Urinary bladder (tissue), 4 donors: ENCODE results near the gene PEAK1. TPM values are rescaled to one million over a fixed set of nuclear protein-coding genes. Genes with fewer than 3 reads are reported as not detected.
"Not testable (repeated sequence)": the region's sequence is repeated elsewhere in the genome, so short reads cannot be mapped to it uniquely, and the experiment has no call there.

Experiments used
- DNase-seq: peaks from one replicate; pipeline ENCODE4 v3.0.0-alpha.2; 2015; ENCODE audit errors: extremely low spot score
- H3K27ac ChIP-seq: one replicate; pipeline ENCODE4 v1.5.1; 2013; ENCODE audit warnings: low read depth, mild to moderate bottlenecking, moderate library complexity
- H3K36me3 ChIP-seq: one replicate; pipeline ENCODE4 v1.6.1; 2013; ENCODE audit warnings: mild to moderate bottlenecking, moderate library complexity; ENCODE audit not compliant: insufficient read depth
- H3K4me1 ChIP-seq: one replicate; pipeline ENCODE4 v1.6.1; 2013; ENCODE audit warnings: mild to moderate bottlenecking, moderate library complexity; ENCODE audit not compliant: insufficient read depth
- H3K4me3 ChIP-seq: one replicate; pipeline ENCODE4 v1.5.1; 2013; ENCODE audit warnings: low read depth, low read length
- WGBS: extraction: QIAGEN DNeasy Blood & Tissue Kit; methylation state at CpG from one replicate; pipeline ENCODE4 v1.1.7; 2013; 5-methylcytosine and 5-hydroxymethylcytosine counted together
- polyA plus RNA-seq: library from polyadenylated mRNA; stranded (reverse); fragments of 200-250 nt; gene quantifications from one replicate; pipeline ENCODE4 v1.2.3, GENCODE V29; 2013
- total RNA-seq: library from RNA; depleted of rRNA; stranded (reverse); fragments of >200 nt; gene quantifications from one replicate; pipeline ENCODE4 v1.2.3, GENCODE V29; 2014
- donor health status: healthy with polysubstance abuse.
- donor health status: healthy.

Gene PEAK1
- total and polyA plus RNA-seq, 2 donors: 15.7 to 146 TPM

DNA sequence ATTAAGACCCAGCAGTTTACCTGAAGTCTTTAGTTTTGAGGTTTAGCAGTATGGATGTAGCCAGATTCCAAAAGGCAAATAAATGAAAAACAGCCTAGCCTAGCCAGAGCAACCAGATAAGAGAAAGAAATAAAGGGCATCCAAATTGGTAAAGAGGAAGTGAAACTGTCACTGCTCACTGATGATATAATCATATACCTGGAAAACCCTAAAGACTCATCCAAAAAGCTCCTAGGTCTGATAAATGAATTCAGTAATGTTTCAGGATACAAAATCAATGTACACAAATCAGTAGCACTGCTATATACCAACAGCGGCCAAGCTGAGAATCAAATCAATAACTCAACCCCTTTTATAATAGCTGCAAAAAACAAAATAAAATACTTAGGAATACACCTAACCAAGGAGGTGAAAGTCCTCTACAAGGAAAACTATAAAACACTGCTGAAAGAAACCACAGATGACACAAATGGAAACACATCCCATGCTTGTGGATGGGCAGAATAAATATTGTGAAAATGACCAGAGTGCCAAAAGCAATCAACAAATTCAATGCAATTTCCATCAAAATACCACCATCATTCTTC, 13.6 kb downstream of the PEAK1 start:
- not testable (repeated sequence) for DNase-seq, H3K4me3 ChIP-seq, H3K27ac ChIP-seq, H3K4me1 ChIP-seq, H3K36me3 ChIP-seq
- 94% methylated on average over 1 of the region's 1 CpG for WGBS

DNA sequence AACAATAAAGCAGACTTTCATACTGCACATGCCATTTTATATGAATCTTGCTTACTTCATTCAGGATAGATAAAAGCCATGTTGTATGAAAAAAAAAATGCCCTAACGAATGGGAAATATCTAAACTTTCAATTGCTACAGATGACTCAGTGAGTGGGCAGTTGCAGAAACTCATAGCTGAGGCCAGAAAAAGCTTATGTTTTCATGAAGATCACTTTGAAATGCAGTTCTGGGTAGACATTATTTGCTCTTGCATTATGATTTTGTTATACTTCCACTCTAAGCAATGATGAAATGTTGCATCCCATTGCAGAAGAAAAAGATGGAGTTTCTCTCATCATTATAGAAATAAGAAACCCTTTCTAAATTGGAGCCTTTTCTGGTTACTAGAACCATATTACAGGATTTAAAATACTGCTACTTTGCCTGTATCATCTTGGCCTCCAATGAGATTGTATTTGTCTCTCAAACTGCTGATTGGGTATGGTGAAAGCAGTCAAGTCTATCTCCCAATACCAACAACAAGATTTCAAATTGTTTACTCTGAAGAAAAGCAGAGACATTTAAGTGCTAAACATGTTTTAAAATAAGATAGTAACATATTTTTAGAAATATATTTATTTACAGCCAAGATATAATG, 17.0 kb downstream of the PEAK1 start:
- DNase-seq: no peak
- Histone ChIP-seq H3K4me3 (no peak overlapping the region), H3K36me3 (no peaks in the 10 kb centered on the region), H3K27ac (no peak overlapping the region), H3K4me1 (no peaks in the 10 kb centered on the region)
- 8% methylated on average over 1 of the region's 1 CpG for WGBS

DNA sequence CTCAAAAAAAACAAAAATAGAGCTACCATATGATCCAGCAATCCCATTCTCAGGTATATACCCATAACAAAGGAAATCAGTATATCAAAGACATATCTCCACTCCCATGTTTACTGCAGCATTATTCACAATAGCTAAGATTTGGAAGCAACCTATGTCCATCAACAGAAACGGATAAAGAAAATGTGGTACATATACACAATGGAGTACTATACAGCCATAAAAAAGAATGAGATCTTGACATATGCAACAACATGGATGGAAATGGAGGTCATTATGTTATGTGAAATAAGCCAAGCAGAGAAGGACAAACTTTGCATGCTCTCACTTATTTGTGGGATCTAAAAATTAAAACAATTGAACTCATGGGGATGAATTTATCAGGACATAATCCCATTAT, 19.6 kb downstream of the PEAK1 start:
- no peak for DNase-seq
- Histone ChIP-seq H3K36me3 (no peaks in the 10 kb centered on the region), H3K4me1 (no peaks in the 10 kb centered on the region), H3K27ac (no peak overlapping the region), H3K4me3 (no peak overlapping the region)
- 98% methylated on average over 1 of the region's 1 CpG for WGBS

DNA sequence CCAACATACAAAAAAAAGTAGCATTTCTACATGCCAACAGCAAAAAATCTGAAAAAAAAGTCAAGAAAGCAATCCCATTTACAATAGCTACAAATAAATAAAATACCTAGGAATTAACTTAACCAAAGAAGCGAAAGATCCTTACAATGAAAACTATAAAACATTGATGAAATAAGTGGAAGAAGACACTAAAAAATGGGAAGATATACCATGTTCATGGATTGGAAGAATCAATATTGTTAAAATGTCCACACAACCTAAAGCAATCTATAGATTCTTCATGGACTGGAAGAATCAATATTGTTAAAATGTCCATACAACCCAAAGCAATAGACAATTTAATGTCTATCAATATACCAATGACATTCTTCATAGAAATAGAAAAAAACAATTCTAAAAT, 21.0 kb downstream of the PEAK1 start:
- WGBS: 94% methylated on average over 1 of the region's 1 CpG
- Histone ChIP-seq H3K4me3 (no peak overlapping the region), H3K36me3 (no peaks in the 10 kb centered on the region), H3K4me1 (no peaks in the 10 kb centered on the region), H3K27ac (no peak overlapping the region)
- no peak for DNase-seq

DNA sequence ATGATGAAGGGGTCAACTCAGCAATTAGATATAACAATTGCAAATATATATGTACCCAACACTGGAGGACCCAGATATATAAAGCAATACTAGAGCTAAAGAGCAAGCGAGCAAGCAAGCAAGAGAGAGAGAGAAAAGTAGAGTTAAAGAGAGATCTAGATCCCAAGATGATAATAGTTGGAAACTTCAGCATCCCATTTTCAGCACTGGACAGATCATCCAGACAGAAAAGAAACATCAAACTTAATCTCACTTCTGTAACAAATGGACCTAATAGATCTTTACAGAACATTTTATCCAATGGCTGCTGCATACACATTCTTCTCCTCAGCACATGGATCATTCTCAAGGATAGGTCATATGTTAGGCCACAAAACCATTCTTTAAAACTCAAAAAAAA, 23.2 kb downstream of the PEAK1 start:
- Histone ChIP-seq H3K36me3 (no peaks in the 10 kb centered on the region), H3K27ac (no peak overlapping the region), H3K4me3 (no peak overlapping the region), H3K4me1 (no peaks in the 10 kb centered on the region)
- DNase-seq: no peak
- 100% methylated on average over 1 of the region's 1 CpG for whole genome bisulfite sequencing

DNA sequence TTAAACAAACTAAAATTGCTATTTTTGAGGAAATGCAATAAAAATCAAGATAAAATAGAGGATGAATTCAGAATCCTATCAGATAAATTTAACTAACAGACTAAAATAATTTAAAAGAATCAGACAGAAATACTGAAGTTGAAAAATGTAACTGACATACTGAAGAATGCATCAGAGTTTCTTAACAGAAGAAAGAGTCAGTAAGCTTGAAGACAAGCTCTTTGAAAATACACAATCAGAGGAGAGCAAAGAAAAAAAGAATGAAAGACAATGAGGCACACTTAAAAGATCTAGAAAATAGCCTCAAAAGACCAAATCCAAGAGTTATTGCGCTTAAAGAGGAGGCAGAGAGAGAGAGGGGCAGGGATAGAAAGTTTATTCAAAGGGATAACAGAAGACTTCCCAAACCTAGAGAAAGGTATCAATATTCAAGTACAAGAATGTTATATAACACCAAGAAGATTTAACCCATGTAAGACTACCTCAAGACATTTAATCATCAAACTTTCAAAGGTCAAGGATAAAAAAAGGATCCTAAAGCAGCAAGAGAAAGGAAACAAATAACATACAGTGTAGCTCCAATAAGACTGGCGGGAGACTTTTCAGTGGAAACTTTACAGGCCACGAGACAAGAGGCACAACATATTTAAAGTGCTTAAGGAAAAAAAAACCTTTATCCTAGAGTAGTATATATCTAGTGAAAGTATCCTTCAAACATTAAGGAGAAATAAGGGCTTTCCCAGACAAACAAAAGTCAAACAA, 24.7 kb downstream of the PEAK1 start:
- over 99% methylated on average over 3 of the region's 3 CpGs for WGBS
- Histone ChIP-seq H3K36me3 (no peaks in the 10 kb centered on the region), H3K4me1 (no peaks in the 10 kb centered on the region), H3K4me3 (no peak overlapping the region), H3K27ac (no peak overlapping the region)
- DNase-seq: no peak

DNA sequence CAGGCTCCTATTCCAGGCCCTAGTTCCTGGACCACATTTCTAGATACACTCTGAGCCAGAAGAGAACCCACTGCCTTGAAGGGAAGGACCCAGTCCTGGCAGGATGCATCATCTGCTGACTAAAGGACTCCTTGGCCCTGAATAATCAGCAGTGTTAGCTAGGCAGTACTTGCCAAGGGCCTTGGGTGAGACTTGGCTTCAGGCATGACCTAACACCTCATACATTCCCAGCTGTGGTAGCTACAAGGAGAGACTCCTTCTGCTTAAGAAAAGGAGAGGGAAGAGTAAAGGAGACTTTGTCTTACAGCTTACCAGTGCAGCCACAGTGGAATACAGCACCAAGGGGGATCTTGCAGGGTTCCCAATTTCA, 26.4 kb downstream of the PEAK1 start:
- Histone ChIP-seq H3K4me3 (no peak overlapping the region), H3K27ac (no peak overlapping the region), H3K4me1 (no peaks in the 10 kb centered on the region), H3K36me3 (no peaks in the 10 kb centered on the region)
- no peak for DNase-seq

DNA sequence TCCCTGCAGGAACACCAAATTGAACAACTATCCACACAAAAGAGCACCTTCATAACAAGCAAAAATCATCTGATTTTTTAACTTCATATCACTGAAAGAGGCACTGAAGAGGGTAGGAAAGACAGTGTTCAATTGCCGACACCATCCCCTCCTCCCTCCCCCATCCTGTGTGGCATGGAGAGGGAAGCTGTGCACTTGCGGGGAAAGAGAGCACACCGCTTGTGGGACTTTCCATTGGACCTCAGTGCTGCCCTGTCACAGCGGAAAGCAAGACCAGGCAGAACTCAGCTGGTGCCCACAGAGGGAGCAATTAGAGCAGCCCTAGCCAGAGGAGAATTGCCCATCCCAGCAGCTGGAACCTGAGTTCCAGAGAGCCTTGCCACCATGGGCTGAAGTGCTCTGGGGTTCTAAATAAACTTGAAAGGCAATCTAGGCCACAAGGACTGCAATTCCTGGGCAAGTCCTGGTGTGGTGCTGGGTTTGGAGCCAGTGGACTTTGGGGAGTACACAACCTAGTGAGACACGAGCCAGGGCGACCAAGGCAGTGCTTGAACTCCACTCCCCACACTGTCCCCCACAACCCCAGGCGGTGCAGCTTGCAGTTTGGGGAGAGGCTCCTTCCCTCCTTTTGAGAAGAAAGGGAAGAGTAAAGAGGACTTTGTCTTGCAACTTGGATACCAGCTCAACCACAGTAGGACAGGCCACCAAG, 27.0 kb downstream of the PEAK1 start:
- Histone ChIP-seq H3K4me1 (no peaks in the 10 kb centered on the region), H3K36me3 (no peaks in the 10 kb centered on the region), H3K4me3 (no peak overlapping the region), H3K27ac (no peak overlapping the region)
- WGBS: 98% methylated on average over 7 of the region's 7 CpGs
- no peak for DNase-seq

DNA sequence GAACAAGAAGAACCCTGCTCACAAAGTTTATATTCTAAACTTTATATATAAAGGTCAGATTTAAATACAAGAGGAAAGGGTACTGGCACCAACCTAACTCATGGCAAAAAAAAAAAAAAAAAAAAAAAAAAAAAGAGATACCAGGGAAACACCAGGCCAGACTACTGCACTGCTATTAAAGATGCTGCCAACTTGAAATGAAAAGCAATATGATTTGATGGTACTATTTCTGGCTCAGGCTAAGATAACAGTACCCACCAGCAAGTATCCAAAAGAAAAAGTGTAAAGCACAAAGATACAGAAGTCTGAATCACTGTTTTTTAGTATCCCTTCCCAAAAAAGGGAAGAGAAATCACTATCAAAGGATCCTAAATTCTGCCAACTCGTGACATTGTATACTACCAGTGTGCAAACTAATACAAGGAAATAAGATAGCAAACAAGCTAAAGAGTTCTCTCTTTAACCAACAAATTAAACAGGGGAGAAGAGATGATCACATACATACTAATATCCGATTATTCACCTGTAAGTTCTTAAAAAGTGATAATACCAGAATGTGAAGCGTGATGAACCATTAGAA, 28.4 kb downstream of the PEAK1 start:
- 85% methylated on average over 3 of the region's 3 CpGs for WGBS
- H3K36me3 ChIP-seq: no peaks in the 10 kb centered on the region
- DNase-seq: no peak
- no peak overlapping the region for H3K4me3 ChIP-seq
- no peak overlapping the region for H3K27ac ChIP-seq
- no peaks in the 10 kb centered on the region for H3K4me1 ChIP-seq

DNA sequence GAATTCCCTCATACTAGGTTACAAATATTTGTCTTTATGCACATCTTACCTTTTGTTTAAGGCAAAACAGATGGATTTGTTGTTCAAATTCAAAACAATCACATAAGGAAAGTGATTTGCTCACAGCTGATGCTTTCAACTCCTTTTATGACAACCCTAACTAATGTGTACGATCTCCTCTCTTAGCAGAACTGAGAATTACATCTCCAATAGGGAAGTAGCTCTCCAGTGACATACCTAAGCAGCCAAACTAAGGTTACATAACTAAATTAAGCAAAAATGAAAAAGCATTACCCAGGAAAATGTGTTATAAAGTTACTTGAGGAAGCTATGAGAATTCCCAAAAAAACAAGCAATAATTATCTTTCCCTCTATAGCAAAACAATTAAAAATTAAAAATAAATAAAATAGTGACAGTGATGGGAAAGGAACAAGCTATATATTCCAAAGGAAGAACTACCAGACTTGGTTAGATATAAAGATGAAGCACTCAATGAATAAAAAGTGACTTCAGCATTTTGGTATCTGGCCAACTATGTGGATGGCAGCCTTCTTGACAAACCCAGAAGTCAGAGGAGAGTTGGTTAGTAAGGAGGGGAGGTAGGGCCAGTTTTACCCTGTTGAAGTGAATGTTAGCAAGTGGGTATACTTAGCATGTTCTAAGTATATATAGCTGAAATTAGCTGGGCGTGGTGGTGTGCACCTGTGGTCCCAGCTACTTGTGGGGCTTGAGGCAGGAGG, 32.4 kb downstream of the PEAK1 start:
- Histone ChIP-seq H3K4me1 (no peaks in the 10 kb centered on the region), H3K27ac (no peak overlapping the region), H3K4me3 (no peak overlapping the region), H3K36me3 (no peaks in the 10 kb centered on the region)
- 88% methylated on average over 2 of the region's 2 CpGs for WGBS
- no peak for DNase-seq

DNA sequence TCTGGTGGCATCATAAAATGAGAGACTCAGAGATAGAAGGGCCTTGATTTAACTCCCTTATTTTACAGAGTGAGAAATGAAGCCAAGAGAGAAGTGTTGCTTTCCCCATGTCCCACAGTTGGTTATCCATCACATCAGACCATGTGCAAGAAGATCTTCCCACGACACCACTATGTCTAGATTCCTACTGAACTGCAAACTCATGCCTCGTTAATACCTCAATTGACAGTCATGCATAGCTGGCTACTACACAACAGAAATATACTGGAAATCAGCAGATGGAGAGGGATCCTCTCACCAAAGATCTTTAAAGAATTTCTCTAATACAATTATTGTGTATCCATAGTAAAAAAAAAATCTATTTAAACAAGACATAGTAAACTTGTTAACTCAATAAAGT, 33.3 kb downstream of the PEAK1 start:
- WGBS: 76% methylated on average over 2 of the region's 2 CpGs
- H3K4me3 ChIP-seq: no peak overlapping the region
- no peak for DNase-seq
- H3K36me3 ChIP-seq: no peaks in the 10 kb centered on the region
- H3K4me1 ChIP-seq: no peaks in the 10 kb centered on the region
- no peak overlapping the region for H3K27ac ChIP-seq

DNA sequence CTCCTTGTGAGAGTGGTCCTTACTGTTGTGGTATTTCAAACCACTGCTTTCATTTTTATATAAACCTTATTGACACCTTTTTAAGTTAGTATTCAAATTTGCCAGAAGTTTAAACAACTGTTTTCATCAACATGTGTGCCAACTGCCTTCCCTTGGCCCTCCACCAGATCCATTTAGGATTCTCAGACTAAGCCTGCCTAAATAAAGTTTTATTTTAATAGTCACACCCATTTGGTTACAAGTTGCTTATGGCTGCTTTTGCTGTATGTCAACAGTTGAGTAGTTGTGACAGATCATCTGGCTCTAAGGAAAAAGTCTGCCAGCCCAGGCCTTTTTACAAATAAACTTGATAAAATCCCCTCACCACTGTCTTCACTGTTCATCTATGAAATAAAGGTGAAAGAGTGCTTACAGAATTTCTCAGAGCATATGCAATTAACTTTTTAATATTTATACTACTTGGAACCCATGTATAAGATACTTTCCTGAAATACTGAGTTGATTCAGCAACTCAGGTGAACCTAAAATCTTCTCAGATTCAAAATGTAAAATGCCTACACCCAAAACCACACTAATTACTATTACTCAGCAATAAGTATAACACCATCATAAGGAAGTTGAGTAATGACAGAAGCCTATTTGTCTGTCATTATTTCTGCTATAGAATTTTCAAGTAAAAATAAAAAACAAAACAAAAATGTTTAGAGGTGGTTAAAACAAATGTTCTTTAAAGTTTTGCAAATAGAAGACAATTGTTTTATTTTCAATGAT, 35.1 kb downstream of the PEAK1 start:
- no peak overlapping the region for H3K4me3 ChIP-seq
- H3K36me3 ChIP-seq: no peaks in the 10 kb centered on the region
- no peak overlapping the region for H3K27ac ChIP-seq
- no peaks in the 10 kb centered on the region for H3K4me1 ChIP-seq
- no peak for DNase-seq

DNA sequence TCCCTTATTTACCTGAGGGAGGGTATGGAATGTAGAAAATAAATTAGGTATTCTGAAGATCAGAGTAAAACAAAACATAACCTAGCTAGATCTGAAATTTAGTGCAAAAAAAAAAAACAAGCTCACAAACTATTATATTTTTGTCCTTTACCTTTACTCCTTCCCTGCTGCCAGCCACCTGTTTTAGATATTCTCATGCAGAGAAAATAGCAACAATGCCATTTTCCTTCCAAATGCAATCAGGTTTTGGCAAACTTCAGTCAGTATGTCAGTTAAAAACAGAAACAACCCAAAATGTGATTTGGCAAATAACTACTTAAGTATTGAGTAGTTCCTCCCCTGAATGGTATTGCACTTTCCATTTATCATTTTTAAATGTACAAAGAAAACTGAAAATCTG, 35.8 kb downstream of the PEAK1 start:
- no peaks in the 10 kb centered on the region for H3K36me3 ChIP-seq
- H3K27ac ChIP-seq: no peak overlapping the region
- no peak overlapping the region for H3K4me3 ChIP-seq
- DNase-seq: no peak
- no peaks in the 10 kb centered on the region for H3K4me1 ChIP-seq
